ENCODE measurements around the gene MT1HL1. TPM values are rescaled to one million over a fixed set of nuclear protein-coding genes. Genes with fewer than 3 reads are reported as not detected.
"Not testable (repeated sequence)": the region's sequence is repeated elsewhere in the genome, so short reads cannot be mapped to it uniquely, and the experiment has no call there.

The MT1HL1 gene
- total RNA-seq, 1 donor from 2014 or later = not detected

DNA sequence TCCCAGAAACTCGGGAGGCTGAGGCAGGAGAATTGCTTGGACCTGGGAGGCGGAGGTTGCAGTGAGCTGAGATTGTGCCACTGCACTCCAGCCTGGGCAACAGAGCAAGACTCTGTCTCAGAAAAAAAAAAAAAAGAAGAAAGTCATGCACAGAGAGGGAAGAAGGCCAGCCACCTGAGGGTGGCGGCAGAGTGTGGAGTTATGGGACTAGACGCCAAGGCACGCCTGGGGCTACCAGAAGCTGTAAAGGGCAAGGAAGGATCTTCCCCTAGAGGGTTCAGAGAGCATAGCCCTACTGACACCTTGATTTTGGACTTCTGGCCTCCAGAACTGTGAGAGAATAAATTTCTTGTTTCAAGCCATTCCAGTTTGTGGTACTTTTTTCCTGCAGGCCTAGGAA is 30.2 kb downstream of the MT1HL1 start:
- not testable (repeated sequence) for DNase-seq

DNA sequence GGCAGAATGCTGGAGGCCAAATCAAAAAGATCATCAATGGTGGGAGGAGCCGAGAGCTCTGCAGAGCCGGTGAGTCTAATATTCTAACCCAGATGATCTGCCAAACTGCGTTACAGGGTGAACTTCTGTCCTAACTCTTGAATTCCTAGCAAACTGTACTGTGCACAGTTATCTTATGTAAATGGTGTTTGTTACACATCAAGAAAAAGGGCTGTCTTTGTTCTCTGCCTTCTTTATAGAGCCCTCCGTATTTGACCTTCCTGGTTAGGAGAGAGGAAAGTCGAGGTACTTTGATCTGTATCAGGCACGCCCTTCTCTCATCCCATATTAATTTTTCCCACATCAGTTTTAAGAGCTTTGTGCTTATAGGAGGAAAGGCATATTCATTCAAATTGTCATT is 37.6 kb downstream of the MT1HL1 start:
- no peak for DNase-seq

DNA sequence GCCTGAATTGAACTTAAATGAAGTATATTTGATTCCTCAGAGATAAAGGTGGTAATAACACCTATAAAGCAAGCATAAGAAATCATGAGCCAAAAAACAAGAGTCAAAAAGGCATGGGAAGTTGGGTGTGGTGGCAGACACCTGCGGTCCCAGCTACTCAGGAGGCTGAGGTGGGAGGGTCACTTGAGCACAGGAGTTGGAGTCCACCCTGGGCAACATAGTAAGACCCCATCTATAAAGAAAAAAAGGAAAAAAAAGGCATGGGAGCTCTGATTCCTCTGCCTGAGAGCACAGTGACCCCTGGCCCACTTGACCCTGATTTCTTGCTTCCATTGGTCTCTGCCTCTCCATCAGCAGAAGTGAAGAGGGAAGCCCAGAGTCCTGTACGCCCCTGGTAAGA is 40.3 kb downstream of the MT1HL1 start:
- DNase-seq = no peak

DNA sequence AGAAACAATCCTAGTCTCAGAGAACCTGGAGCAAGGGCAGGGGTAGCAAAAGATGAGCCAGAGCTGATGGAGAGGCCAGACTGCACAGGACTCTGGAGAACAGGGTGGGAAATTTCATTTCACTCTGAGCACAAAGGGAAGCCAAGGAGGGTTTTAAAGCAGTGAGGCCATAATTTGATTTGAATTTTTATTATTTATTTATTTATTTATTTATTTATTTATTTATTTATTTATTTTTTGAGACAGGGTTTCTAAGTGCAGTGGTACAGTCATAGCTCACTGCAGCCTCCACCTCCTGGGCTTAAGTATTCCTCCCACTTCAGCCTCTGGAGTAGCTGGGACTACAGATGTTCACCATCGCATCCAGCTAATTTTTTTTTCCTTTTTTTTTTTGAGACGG is 45.1 kb downstream of the MT1HL1 start:
- DNase-seq = no peak

DNA sequence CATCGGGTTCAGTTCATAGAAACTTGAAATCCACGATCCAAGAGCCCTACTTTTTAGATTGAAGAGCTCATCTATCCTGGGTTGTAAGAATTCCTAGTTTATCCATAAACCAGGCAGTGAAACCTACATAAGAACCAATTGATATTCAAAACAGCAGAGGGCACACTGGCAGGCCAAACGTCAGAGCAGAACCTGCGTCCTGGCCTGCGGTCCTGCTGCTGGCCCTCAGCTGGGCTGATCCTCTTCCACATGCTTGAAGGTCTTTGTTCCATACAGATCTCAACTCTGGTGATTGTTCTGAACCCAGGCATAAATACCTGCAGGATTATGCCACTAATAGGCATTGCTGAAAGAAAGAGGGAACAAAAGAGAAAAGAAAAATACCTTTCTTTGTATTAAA is 47.0 kb downstream of the MT1HL1 start:
- no peak for DNase-seq

Other genes with a start within 250 kb of the MT1HL1 start
- 28.4 TPM for gene MTR, start 209.1 kb downstream of the MT1HL1 start, total RNA-seq
- gene RYR2, start 37.7 kb upstream of the MT1HL1 start, total RNA-seq = 40.7 TPM

All from occipital lobe (tissue), 2 donors.